Thyroid gland (tissue), 4 donors: ENCODE measurements around the gene DOCK8.

Experiments used
- POLR2A ChIP-seq, 2 donors: fragments of 450-650 bp; IDR thresholded peaks; one replicate each; pipeline ENCODE4 v1.6.1; 2017; ENCODE audit warnings: antibody characterized with exemption in 2 of 2, mild to moderate bottlenecking in 2 of 2, moderate library complexity in 1 of 2
- TF ChIP-seq, protein P1 (sequence below), 6 experiments: fragments of 200-600 bp in 3 of 6; fragments of 450-650 bp in 3 of 6; sonication (generic) in 3 of 6; IDR thresholded peaks; one replicate each; pipeline ENCODE4 v1.5.1; 2016 to 2019; ENCODE audit warnings: antibody characterized with exemption in 6 of 6, mild to moderate bottlenecking in 2 of 6, inconsistent platforms in 1 of 6, moderate library complexity in 1 of 6

GRCh38 chr9:338602-339001 is 123.9 kb downstream of the DOCK8 start:
- TF ChIP-seq, protein P1, sequence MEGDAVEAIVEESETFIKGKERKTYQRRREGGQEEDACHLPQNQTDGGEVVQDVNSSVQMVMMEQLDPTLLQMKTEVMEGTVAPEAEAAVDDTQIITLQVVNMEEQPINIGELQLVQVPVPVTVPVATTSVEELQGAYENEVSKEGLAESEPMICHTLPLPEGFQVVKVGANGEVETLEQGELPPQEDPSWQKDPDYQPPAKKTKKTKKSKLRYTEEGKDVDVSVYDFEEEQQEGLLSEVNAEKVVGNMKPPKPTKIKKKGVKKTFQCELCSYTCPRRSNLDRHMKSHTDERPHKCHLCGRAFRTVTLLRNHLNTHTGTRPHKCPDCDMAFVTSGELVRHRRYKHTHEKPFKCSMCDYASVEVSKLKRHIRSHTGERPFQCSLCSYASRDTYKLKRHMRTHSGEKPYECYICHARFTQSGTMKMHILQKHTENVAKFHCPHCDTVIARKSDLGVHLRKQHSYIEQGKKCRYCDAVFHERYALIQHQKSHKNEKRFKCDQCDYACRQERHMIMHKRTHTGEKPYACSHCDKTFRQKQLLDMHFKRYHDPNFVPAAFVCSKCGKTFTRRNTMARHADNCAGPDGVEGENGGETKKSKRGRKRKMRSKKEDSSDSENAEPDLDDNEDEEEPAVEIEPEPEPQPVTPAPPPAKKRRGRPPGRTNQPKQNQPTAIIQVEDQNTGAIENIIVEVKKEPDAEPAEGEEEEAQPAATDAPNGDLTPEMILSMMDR (IDR thresholded peaks at IDR 0.05) = no peak
- TF ChIP-seq POLR2A (IDR thresholded peaks at IDR 0.05) = no peak
